GM12891 (cell line): ENCODE data around the gene LRCH2.

ENCODE experiments used
- POLR2A ChIP-seq: IDR thresholded peaks from 2 replicates; pipeline ENCODE4 v1.6.1; 2011; ENCODE audit warnings: low read depth, low read length, control low read depth
- SPI1 ChIP-seq: IDR thresholded peaks from 2 replicates; pipeline ENCODE4 v1.6.1; 2011; ENCODE audit warnings: low read depth, low read length, control low read depth

DNA sequence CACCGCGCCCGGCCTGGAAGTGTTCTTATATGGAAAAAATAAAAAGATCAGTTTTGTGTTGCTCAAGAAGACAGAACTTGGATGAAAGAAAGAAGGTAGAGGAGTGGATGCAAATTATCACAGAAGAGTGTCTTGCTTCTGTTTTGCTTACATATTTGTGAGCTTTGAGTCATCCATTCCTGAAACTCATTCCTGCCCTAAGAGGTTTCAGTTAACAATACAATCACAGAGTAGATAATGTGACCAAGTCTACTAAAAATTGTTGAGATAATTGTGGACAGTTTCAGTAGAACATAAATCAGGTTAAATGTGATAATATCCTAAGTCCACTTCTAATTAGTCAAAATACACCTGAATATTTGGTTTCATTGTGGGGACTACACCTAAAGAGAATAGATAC lies 26.4 kb upstream of the LRCH2 start:
- no peak for TF ChIP-seq POLR2A
- no peak for TF ChIP-seq SPI1
